Esophagus muscularis mucosa (tissue), 2 donors: ENCODE results near the gene SLC38A2.

Experiments used
- POLR2A ChIP-seq: fragments of 450-650 bp; IDR thresholded peaks from one replicate; pipeline ENCODE4 v1.6.1; 2017; ENCODE audit warnings: antibody characterized with exemption, moderate library complexity, mild to moderate bottlenecking, low read depth
- POLR2AphosphoS5 ChIP-seq, 2 donors: sonication (generic); formaldehyde crosslinking; IDR thresholded peaks; one replicate each; pipeline ENCODE4 v1.6.1; 2017; ENCODE audit warnings: antibody characterized with exemption in 2 of 2

DNA sequence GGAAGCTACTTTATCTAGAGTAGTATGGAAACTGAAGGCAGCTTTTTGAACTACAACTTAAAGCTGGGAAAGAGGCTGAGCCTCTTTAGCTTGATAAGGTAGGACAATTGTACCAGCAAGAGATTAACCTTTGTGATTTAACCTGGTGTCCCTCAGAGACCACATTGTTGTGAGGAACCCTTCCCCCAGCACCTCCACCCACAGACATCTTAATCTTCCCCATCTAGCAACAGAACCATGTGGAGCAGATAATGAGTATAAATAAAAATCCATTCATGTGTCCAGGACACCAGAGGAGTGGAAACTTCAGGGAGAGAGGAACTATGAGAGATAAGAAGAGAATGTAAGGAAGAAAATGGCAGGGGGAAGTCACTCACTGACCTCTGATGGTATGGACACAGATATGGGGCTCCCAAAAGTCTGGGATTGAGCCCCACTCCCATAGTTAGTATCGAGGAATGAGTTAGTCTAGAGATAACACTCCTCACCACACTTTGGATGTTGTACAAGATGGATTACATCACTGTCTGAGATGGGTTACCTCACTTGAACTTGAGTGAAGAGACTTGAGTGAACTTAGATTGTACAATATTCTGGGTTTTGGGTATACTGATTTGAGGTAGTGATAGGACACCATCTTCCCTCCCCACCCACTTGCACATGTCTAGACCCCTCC, 33.9 kb upstream of the SLC38A2 start:
- no peak for TF ChIP-seq POLR2AphosphoS5 (IDR thresholded peaks at IDR 0.05)
- TF ChIP-seq POLR2A: no peak
